Measurements from ENCODE around the gene ZNHIT2. TPM values are rescaled to one million over a fixed set of nuclear protein-coding genes. Genes with fewer than 3 reads are reported as not detected.

Gene ZNHIT2
- total and polyA plus RNA-seq, 2 of the 13 experiments (the other 11 are each of a cell fraction or from before 2014, with no cell fraction given) = 1.1 to 6.5 TPM

GRCh38 chr11:65117206-65118096, at the start of gene ZNHIT2 (continued):
- TF ChIP-seq NCOA2 (CRISPR knock-in tag; IDR thresholded peaks at IDR 0.05) = peak; percentile 47
- peak; percentile 86; the same call in 1 of the 2 replicates for TF ChIP-seq ZNF251 (CRISPR knock-in tag; IDR thresholded peaks at IDR 0.05)
- TF ChIP-seq ZNF512B (CRISPR knock-in tag; IDR thresholded peaks at IDR 0.05; ENCODE audit: borderline replicate concordance) = no peak
- no peak for TF ChIP-seq STAT6 (CRISPR knock-in tag; IDR thresholded peaks at IDR 0.05; ENCODE audit: borderline replicate concordance)
- TF ChIP-seq FOXC1 (CRISPR knock-in tag; IDR thresholded peaks at IDR 0.05; ENCODE audit: borderline replicate concordance) = peak; percentile 62; the same call in 1 of the 2 replicates
- peak; percentile 61; the same call in 1 of the 2 replicates for TF ChIP-seq ELF3 (CRISPR knock-in tag; IDR thresholded peaks at IDR 0.05)
- no peak for TF ChIP-seq ZNF484 (CRISPR knock-in tag; IDR thresholded peaks at IDR 0.05; ENCODE audit: borderline replicate concordance, low read depth)
- peak; percentile 15; the same call in 1 of the 2 replicates for TF ChIP-seq CENPT (CRISPR knock-in tag; IDR thresholded peaks at IDR 0.05; ENCODE audit: low read depth)
- TF ChIP-seq SALL2 (CRISPR knock-in tag; IDR thresholded peaks at IDR 0.05) = no peak; the same call in 1 of the 2 replicates
- TF ChIP-seq PLRG1 (conservative IDR thresholded peaks at IDR 0.05) = no peak
- TF ChIP-seq ZNF3 (CRISPR knock-in tag; IDR thresholded peaks at IDR 0.05) = no peak
- peak; percentile 81 for TF ChIP-seq MAX (IDR thresholded peaks at IDR 0.05)
- no peak for TF ChIP-seq ZNF572 (CRISPR knock-in tag; IDR thresholded peaks at IDR 0.05)
- TF ChIP-seq ZNF260 (CRISPR knock-in tag; IDR thresholded peaks at IDR 0.05; ENCODE audit: borderline replicate concordance, low read depth) = no peak; the same call in 1 of the 2 replicates
- TF ChIP-seq SNAI1 (CRISPR knock-in tag; IDR thresholded peaks at IDR 0.05; ENCODE audit: borderline replicate concordance) = no peak
- TF ChIP-seq STAT5B (CRISPR knock-in tag; IDR thresholded peaks at IDR 0.05) = no peak
- TF ChIP-seq ZNF614 (CRISPR knock-in tag; IDR thresholded peaks at IDR 0.05; ENCODE audit: borderline replicate concordance) = no peak
- peak; percentile 70; the same call in 1 of the 2 replicates for TF ChIP-seq MYC (CRISPR knock-in tag; IDR thresholded peaks at IDR 0.05; ENCODE audit: borderline replicate concordance)
- peak; percentile 86 for TF ChIP-seq ZNF431 (CRISPR knock-in tag; IDR thresholded peaks at IDR 0.05; ENCODE audit: borderline replicate concordance, low read depth)
- no peak for TF ChIP-seq ATAD3A (CRISPR knock-in tag; IDR thresholded peaks at IDR 0.05)
- peak; percentile 92 for TF ChIP-seq ZNF747 (CRISPR knock-in tag; IDR thresholded peaks at IDR 0.05; ENCODE audit: borderline replicate concordance)
- TF ChIP-seq SSRP1 (CRISPR knock-in tag; IDR thresholded peaks at IDR 0.05) = no peak; the same call in 1 of the 2 replicates
- peak; percentile 90; the same call in 1 of the 2 replicates for TF ChIP-seq PCBP1 (IDR thresholded peaks at IDR 0.05; ENCODE audit: borderline replicate concordance, low read depth, low read length)
- peak; percentile 67; the same call in 1 of the 2 replicates for TF ChIP-seq NFKBIZ (CRISPR knock-in tag; IDR thresholded peaks at IDR 0.05)
- TF ChIP-seq SRSF9 (IDR thresholded peaks at IDR 0.05; ENCODE audit: borderline replicate concordance, insufficient read depth, low read depth, low read length, poor library complexity, severe bottlenecking) = no peak
